GM18511 (cell line): ENCODE data around the gene PRKCE.
A peak's percentile ranks its signal among the peaks of the same experiment; 100 is the strongest.

Experiments
- ATAC-seq: cut with Tn5 transposase; IDR thresholded peaks from one replicate; pipeline ENCODE4 v1.9.1; 2021; ENCODE audit warnings: mild to moderate bottlenecking, moderate library complexity; ENCODE audit not compliant: unreplicated experiment

Gene PRKCE

GRCh38 chr2:45664635-45665261 is 13.3 kb downstream of the PRKCE start:
- no peak for ATAC-seq

- ATAC-seq: no peak
These were observed 17.0 kb downstream of the PRKCE start for GRCh38 chr2:45668509-45668908.

GRCh38 chr2:45669032-45669486 is 17.6 kb downstream of the PRKCE start:
- ATAC-seq: no peak

- ATAC-seq: no peak
These were observed 19.2 kb downstream of the PRKCE start for GRCh38 chr2:45670646-45671045.

GRCh38 chr2:45672138-45672537 is 20.7 kb downstream of the PRKCE start:
- no peak for ATAC-seq

- no peak for ATAC-seq
These were observed 22.8 kb downstream of the PRKCE start for GRCh38 chr2:45674035-45674816.

- no peak for ATAC-seq
These were observed 23.9 kb downstream of the PRKCE start for GRCh38 chr2:45675263-45675812.

- no peak for ATAC-seq
These were observed 24.6 kb downstream of the PRKCE start for GRCh38 chr2:45676088-45676487.

- ATAC-seq: no peak
These were observed 27.4 kb downstream of the PRKCE start for GRCh38 chr2:45678791-45679348.

- ATAC-seq: no peak
These were observed 29.0 kb downstream of the PRKCE start for GRCh38 chr2:45680351-45680967.

- ATAC-seq: peak; percentile 97
These were observed 30.2 kb downstream of the PRKCE start for GRCh38 chr2:45681675-45682074.

GRCh38 chr2:45683292-45683691 is 31.8 kb downstream of the PRKCE start:
- ATAC-seq: no peak

- no peak for ATAC-seq
These were observed 33.3 kb downstream of the PRKCE start for GRCh38 chr2:45684756-45685155.

- no peak for ATAC-seq
These were observed 33.8 kb downstream of the PRKCE start for GRCh38 chr2:45685260-45685659.

GRCh38 chr2:45687964-45688363 is 36.5 kb downstream of the PRKCE start:
- ATAC-seq: no peak

GRCh38 chr2:45688479-45689298 is 37.2 kb downstream of the PRKCE start:
- no peak for ATAC-seq

GRCh38 chr2:45690231-45690630 is 38.8 kb downstream of the PRKCE start:
- ATAC-seq: no peak

- peak; percentile 76 for ATAC-seq
These were observed 39.9 kb downstream of the PRKCE start for GRCh38 chr2:45691171-45691999.

GRCh38 chr2:45692566-45692965 is 41.1 kb downstream of the PRKCE start:
- ATAC-seq: no peak
